GM12891 (cell line): ENCODE measurements around the gene IFNA16.
"Not testable (repeated sequence)": the region's sequence is repeated elsewhere in the genome, so short reads cannot be mapped to it uniquely, and the experiment has no call there.

Experiments used
- PAX5 ChIP-seq: IDR thresholded peaks from 2 replicates; pipeline ENCODE4 v1.6.1; 2011; ENCODE audit warnings: low read length, moderate library complexity, mild to moderate bottlenecking; ENCODE audit not compliant: insufficient read depth, severe bottlenecking
- POLR2A ChIP-seq: IDR thresholded peaks from 2 replicates; pipeline ENCODE4 v1.6.1; 2011; ENCODE audit warnings: low read depth, low read length, control low read depth
- POLR2AphosphoS5 ChIP-seq: IDR thresholded peaks from 2 replicates; pipeline ENCODE4 v1.6.1; 2011; ENCODE audit warnings: low read depth, low read length, control low read depth
- POU2F2 ChIP-seq: IDR thresholded peaks from 2 replicates; pipeline ENCODE4 v1.6.1; 2011; ENCODE audit warnings: low read depth, mild to moderate bottlenecking, control low read depth, low read length, moderate library complexity
- SPI1 ChIP-seq: IDR thresholded peaks from 2 replicates; pipeline ENCODE4 v1.6.1; 2011; ENCODE audit warnings: low read depth, low read length, control low read depth
- TAF1 ChIP-seq: IDR thresholded peaks from 2 replicates; pipeline ENCODE4 v1.6.1; 2011; ENCODE audit warnings: low read depth, low read length, control low read depth

DNA sequence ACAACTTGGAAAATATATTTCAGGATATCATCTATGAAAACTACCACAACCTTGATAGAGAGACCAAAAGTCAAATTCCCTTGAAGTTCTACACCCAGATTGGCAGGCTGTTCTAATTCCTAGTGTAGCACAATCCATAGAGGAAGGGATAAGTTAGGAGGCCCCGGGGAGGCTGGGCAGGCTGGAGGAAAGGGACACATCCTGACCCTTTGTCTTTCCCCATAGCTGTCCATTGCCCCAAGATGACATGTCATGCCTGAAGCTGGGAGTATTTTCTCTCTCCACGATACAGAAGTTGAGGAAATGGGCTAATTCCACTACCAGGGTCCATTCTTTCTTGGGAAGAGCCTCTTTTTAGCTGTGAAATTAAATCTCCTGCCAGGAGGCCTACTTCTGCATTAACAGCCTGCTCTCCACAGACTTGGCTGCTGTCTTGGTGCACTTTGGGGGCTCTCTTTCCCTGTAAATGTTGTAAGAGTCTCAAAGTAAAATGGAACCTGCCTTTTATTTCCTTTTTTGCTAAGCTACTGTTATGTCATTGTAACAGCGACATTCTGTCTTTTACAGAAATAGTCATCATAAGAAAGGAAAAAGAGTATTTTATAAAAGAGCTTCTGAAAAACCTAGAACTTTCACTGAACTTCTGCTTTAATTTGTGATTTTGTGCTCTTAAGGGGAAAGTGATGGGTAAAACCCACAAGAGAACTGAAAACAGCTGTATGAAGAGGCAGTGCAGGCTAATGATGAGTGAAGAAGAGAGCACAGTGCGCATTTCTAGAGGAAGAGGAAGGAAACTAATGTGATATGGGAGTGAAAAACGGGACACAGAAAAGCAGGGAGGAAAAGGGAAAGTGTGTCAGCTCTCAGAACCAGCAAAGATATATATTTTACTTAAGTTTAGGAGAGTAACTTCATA is 3.4 kb downstream of the IFNA16 start:
- not testable (repeated sequence) for TF ChIP-seq POLR2AphosphoS5, POLR2A, TAF1, SPI1, POU2F2, PAX5
